Ecto neural progenitor cell (in vitro differentiated cells): ENCODE measurements around the gene PRUNE2.
"Not testable (repeated sequence)": the region's sequence is repeated elsewhere in the genome, so short reads cannot be mapped to it uniquely, and the experiment has no call there.

Source experiments
- DNase-seq: peaks from one replicate; pipeline ENCODE4 v3.0.0-alpha.2; 2018; ENCODE audit warnings: low spot score

PRUNE2 gene

DNA sequence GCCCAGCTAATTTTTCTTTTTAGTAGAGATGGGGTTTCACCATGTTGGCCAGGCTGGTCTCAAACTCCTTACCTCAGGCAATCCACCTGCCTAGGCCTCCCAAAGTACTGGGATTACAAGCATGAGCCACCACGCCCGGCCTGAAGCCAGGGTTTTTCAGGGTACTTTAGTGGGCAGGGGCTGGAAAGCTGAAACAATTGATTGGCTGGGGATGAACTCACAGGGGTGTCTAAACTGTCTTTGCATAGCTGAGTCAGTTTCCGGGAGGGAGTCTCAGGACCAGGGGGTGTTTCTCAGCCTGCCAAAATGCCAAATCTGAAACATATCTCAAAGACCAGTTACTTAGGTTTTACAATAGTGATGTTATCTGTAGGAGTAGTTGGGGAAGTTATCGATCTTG is 46.1 kb downstream of the PRUNE2 start:
- no peak for DNase-seq

- DNase-seq = not testable (repeated sequence)
Measured at GRCh38 chr9:76858248-76858647, 47.7 kb downstream of the PRUNE2 start.

GRCh38 chr9:76856016-76856415 is 49.9 kb downstream of the PRUNE2 start:
- DNase-seq = no peak

- DNase-seq = no peak
Measured at GRCh38 chr9:76855015-76855414, 50.9 kb downstream of the PRUNE2 start.

DNA sequence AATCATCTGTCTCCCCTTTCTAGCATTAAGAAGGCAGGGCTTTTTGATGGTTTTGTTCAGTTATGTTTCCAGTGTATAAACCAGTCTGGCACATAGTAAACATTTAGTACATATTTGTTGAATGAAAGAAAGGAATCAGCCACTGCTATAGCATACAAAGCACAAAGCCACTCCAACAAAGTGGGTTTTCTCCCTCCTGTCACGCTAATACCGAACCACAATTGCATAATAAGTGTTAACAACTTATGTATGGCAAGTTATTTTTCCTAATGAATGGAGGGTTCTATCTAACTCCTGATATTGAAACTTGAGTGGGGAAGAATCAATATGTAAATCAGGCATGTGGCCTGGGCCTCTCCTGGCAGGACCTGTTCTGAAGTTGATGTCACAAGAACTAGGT is 53.9 kb downstream of the PRUNE2 start:
- DNase-seq = no peak

DNA sequence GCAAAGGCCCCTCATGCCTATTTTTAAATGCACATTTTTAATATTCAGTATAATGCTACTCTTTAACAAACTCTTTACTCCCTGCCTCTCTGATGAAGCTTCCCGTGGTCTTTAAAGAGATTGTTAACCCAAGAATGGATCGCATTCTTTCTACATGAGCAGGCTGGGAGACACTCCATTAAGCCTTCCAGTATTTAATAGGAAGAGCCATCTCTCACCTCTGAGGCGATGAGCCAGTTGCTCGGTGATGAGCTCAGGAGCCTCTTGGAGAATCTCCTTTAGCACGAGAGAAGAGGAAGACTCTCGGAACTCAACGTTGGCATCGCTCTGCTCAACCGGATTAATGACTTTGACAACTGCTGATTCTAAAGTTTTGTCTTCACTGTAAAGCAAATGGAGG is 59.6 kb downstream of the PRUNE2 start:
- DNase-seq = no peak

DNA sequence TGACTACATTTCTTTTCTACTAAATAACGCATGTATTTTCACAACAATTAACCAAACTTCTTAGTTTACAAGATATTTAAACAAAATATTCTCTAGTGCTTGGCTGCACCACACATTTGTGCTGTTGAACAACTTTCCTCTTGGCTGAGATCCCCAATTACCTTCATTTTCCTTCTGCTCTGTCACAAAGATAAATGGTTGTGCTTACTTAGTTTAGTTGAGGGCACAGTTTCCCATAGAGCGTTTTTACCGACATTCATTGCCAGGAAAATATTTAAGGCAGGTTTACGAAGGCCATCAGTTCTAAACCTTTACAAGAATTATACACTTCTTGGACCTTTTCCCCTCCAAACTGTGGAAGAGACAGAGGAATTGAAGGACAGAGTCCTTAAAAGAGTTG is 60.7 kb downstream of the PRUNE2 start:
- no peak for DNase-seq

GRCh38 chr9:76835571-76836283 is 70.2 kb downstream of the PRUNE2 start:
- DNase-seq = no peak

DNA sequence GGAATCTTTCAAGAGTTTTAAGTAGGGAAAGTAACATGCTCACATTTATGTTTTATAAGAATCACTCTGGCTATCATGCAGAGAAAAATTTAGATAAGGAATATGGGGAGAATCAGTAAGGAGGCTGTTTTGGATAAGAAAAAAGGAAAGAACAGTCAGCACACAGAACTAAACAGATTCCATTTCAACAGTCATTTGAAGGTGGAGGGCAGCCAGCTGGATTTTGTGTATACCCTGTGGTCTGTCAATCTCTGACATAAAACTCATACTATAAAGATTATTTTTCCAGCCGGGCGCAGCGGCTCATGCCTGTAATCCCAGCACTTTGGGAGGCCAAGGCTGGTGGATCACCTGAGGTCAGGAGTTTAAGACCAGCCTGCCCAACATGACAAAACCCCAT is 77.5 kb downstream of the PRUNE2 start:
- DNase-seq = no peak

- DNase-seq = no peak
Measured at GRCh38 chr9:76827296-76828080, 78.4 kb downstream of the PRUNE2 start.

DNA sequence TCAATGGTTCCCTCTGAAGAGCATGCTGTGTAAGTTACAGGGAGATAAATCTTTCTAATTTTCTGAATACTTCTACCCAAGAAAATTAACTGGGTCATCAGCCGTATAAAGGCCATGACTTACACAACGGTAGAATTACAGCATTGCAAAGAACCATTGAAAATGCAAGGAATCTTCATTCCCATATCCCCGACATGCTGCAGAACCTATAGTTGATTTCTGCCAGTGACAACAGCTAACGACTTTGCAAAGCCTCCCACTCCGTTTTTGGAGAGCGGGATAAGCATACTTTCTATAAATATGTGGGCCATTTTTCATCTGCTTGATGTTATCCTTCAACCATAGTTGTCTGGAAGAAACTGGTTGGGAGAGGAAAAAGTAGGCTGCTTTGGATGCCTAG is 85.5 kb downstream of the PRUNE2 start:
- no peak for DNase-seq

DNA sequence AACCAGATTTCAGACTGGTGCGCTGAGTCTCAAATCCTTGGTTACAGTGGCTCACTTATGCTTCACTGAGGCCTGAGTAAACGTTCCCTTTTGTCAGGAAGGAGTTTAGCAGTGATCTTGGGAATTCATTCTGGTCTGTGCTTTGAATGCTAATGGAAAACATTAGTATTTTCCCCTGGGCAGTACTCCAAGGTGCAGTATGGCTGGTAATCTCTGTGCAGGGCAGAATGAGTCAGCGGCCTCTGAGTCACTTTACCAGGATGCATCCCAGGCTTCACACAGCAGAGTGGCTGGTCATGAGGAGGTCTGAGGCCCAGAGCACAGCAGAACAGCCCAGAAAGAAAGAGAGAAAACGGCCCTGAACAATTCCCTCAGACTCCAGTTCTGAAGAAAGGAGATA is 87.6 kb downstream of the PRUNE2 start:
- no peak for DNase-seq

- DNase-seq = no peak
Measured at GRCh38 chr9:76817489-76817888, 88.4 kb downstream of the PRUNE2 start.

GRCh38 chr9:76812591-76812990 is 93.3 kb downstream of the PRUNE2 start:
- no peak for DNase-seq

- DNase-seq = peak; percentile 53
Measured at GRCh38 chr9:76810377-76810957, 95.4 kb downstream of the PRUNE2 start.

- DNase-seq = no peak
Measured at GRCh38 chr9:76808636-76809035, 97.3 kb downstream of the PRUNE2 start.

- no peak for DNase-seq
Measured at GRCh38 chr9:76803762-76804161, 102.2 kb downstream of the PRUNE2 start.

GRCh38 chr9:76803083-76803482 is 102.8 kb downstream of the PRUNE2 start:
- DNase-seq = no peak

GRCh38 chr9:76800901-76801300 is 105.0 kb downstream of the PRUNE2 start:
- no peak for DNase-seq

GRCh38 chr9:76799473-76799872 is 106.4 kb downstream of the PRUNE2 start:
- DNase-seq = no peak

- no peak for DNase-seq
Measured at GRCh38 chr9:76798527-76798926, 107.4 kb downstream of the PRUNE2 start.

DNA sequence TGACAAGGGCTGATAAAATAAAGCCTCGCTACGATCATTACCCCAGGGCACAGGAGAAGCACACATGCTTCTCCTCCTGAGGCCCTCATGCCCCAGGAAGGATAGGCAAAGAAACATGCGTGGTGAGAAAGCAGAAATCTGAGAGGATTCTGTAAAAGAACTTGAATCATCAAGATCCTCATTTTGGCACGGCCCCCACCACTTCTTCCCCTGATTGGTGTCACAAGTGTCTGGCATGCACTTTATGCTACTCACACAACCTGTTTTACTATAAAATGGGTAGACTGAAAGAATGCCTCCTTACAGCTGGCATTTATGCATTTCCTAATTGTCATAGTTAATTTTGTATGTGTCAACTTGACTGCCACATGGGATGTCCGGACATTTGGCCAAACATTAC is 109.6 kb downstream of the PRUNE2 start:
- no peak for DNase-seq

DNA sequence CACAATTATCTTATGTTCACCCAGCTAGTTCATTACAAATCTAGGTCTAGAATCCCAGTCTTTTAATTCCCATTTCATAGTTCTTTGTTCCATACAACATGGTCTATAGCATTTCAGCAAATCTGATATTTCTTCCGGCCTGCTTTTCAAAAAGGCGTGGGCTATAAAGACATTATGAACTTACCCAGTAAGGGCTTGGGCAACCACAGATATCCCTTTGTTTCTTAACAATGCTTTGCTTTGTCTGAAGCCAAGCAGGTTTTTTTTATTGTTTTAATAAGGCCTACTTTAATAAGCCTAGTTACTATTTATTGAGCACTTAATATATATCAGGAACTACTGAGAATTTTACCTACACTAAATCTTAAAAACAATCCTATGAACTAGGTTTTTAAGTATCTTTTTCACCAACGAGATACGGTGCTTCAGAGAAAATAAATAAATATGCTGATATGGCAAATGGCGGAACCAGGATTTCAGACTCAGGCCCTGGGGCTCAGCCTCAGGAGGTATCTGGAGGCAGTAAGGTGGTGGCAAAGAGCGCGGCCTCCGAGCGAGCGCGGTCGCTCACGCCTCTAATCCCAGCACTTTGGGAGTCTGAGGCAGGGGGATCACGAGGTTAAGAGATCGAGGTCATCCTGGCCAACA is 112.0 kb downstream of the PRUNE2 start:
- no peak for DNase-seq
